ENCODE data around the gene ANKRD28.
A peak's percentile ranks its signal among the peaks of the same experiment; 100 is the strongest.
"Not testable (repeated sequence)": the region's sequence is repeated elsewhere in the genome, so short reads cannot be mapped to it uniquely, and the experiment has no call there.

The ANKRD28 gene

GRCh38 chr3:15797642-15798303, at the start of gene ANKRD28:
Gene ANKRD28, minus strand, starts transcription at chr3:15797979. Its CDS starts 1,458 bp downstream, at chr3:15796521.
- peak; percentile 52 for DNase-seq

- no peak for DNase-seq
These were observed 49.5 kb upstream of the ANKRD28 start for GRCh38 chr3:15847239-15847638.

GRCh38 chr3:15846606-15847005, 48.8 kb upstream of the ANKRD28 start:
- DNase-seq: no peak

- no peak for DNase-seq
These were observed 47.7 kb upstream of the ANKRD28 start for GRCh38 chr3:15845475-15845874.

- DNase-seq: no peak
These were observed 47.1 kb upstream of the ANKRD28 start for GRCh38 chr3:15844889-15845288.

GRCh38 chr3:15841091-15841973, 43.6 kb upstream of the ANKRD28 start:
- DNase-seq: not testable (repeated sequence)

GRCh38 chr3:15839568-15839967, 41.8 kb upstream of the ANKRD28 start:
- DNase-seq: no peak

GRCh38 chr3:15831927-15832326, 34.1 kb upstream of the ANKRD28 start:
- DNase-seq: no peak

GRCh38 chr3:15825016-15825415, 27.2 kb upstream of the ANKRD28 start:
- DNase-seq: no peak

- DNase-seq: no peak
These were observed 25.3 kb upstream of the ANKRD28 start for GRCh38 chr3:15823092-15823491.

- DNase-seq: no peak
These were observed 24.5 kb upstream of the ANKRD28 start for GRCh38 chr3:15822281-15822680.

GRCh38 chr3:15820911-15821310, 23.1 kb upstream of the ANKRD28 start:
- no peak for DNase-seq

GRCh38 chr3:15819576-15819975, 21.8 kb upstream of the ANKRD28 start:
- DNase-seq: no peak

GRCh38 chr3:15819043-15819442, 21.3 kb upstream of the ANKRD28 start:
- no peak for DNase-seq

GRCh38 chr3:15815696-15816095, 17.9 kb upstream of the ANKRD28 start:
- DNase-seq: no peak

- DNase-seq: not testable (repeated sequence)
These were observed 15.3 kb upstream of the ANKRD28 start for GRCh38 chr3:15813079-15813478.

GRCh38 chr3:15812183-15812582, 14.4 kb upstream of the ANKRD28 start:
- no peak for DNase-seq

- DNase-seq: no peak
These were observed 12.9 kb upstream of the ANKRD28 start for GRCh38 chr3:15810702-15811101.

- no peak for DNase-seq
These were observed 11.5 kb upstream of the ANKRD28 start for GRCh38 chr3:15809313-15809712.

- DNase-seq: no peak
These were observed 11.0 kb upstream of the ANKRD28 start for GRCh38 chr3:15808679-15809310.

- DNase-seq: no peak
These were observed 8.0 kb upstream of the ANKRD28 start for GRCh38 chr3:15805756-15806266.

- no peak for DNase-seq
These were observed 6.8 kb upstream of the ANKRD28 start for GRCh38 chr3:15804553-15805095.

GRCh38 chr3:15803921-15804320, 6.1 kb upstream of the ANKRD28 start:
- DNase-seq: no peak

All from left hindlimb (tissue), 1 donor.